ENCODE measurements around the gene UMODL1. TPM values are rescaled to one million over a fixed set of nuclear protein-coding genes. Genes with fewer than 3 reads are reported as not detected.

UMODL1 gene
- total RNA-seq, 1 donor from 2014 or later, result not detected

- H3K4me2 ChIP-seq, result no peak overlapping the region
- no peaks in the 10 kb centered on the region for H3K9me3 ChIP-seq (ENCODE audit: low read depth)
- Mint-ChIP-seq H3K27ac (peak overlapping the region; percentile 17), H3K4me1 (peaks cover 14% of the 10 kb centered on the region), H3K4me3 (no peak overlapping the region), H3K9me3 (no peaks in the 10 kb centered on the region), H3K27me3 (ENCODE audit: insufficient read depth, low read depth) (peaks cover 7% of the 10 kb centered on the region), H3K36me3 (no peaks in the 10 kb centered on the region)
- TF ChIP-seq EZH2 (IDR thresholded peaks at IDR 0.05) (no peak), EZH2phosphoT487 (IDR thresholded peaks at IDR 0.05) (no peak)
- TF ChIP-seq, protein P1, sequence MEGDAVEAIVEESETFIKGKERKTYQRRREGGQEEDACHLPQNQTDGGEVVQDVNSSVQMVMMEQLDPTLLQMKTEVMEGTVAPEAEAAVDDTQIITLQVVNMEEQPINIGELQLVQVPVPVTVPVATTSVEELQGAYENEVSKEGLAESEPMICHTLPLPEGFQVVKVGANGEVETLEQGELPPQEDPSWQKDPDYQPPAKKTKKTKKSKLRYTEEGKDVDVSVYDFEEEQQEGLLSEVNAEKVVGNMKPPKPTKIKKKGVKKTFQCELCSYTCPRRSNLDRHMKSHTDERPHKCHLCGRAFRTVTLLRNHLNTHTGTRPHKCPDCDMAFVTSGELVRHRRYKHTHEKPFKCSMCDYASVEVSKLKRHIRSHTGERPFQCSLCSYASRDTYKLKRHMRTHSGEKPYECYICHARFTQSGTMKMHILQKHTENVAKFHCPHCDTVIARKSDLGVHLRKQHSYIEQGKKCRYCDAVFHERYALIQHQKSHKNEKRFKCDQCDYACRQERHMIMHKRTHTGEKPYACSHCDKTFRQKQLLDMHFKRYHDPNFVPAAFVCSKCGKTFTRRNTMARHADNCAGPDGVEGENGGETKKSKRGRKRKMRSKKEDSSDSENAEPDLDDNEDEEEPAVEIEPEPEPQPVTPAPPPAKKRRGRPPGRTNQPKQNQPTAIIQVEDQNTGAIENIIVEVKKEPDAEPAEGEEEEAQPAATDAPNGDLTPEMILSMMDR (IDR thresholded peaks at IDR 0.05), result no peak
- H4K20me1 ChIP-seq (ENCODE audit: low read depth), result no peaks in the 10 kb centered on the region
- H3K9ac ChIP-seq, result no peak overlapping the region
- H3K27me3 ChIP-seq, result no peaks in the 10 kb centered on the region
- DNase-seq (ENCODE audit: low spot score), result no peak
- no peak overlapping the region for H3K4me3 ChIP-seq
- H3K27ac ChIP-seq, result no peak overlapping the region
- no peaks in the 10 kb centered on the region for H3K4me1 ChIP-seq
- H3K79me2 ChIP-seq (ENCODE audit: low read depth), result no peaks in the 10 kb centered on the region
- H3K36me3 ChIP-seq, result no peaks in the 10 kb centered on the region
- no peak overlapping the region for H2AFZ ChIP-seq (replicated peaks)
- H3F3A ChIP-seq (ENCODE audit: low read depth), result no peaks in the 10 kb centered on the region
These were observed 31.4 kb downstream of the UMODL1 start for GRCh38 chr21:42102526-42102925.

GRCh38 chr21:42102991-42103390 is 31.9 kb downstream of the UMODL1 start:
- H3K4me3 Mint-ChIP-seq, result no peak overlapping the region
- Histone ChIP-seq H3K79me2 (ENCODE audit: low read depth) (no peaks in the 10 kb centered on the region), H3K4me1 (no peaks in the 10 kb centered on the region), H3K36me3 (no peaks in the 10 kb centered on the region), H3K9me3 (ENCODE audit: low read depth) (no peaks in the 10 kb centered on the region), H3K27ac (no peak overlapping the region), H2AFZ (replicated peaks) (no peak overlapping the region), H4K20me1 (ENCODE audit: low read depth) (no peaks in the 10 kb centered on the region), H3K27me3 (no peaks in the 10 kb centered on the region), H3F3A (ENCODE audit: low read depth) (no peaks in the 10 kb centered on the region), H3K4me3 (no peak overlapping the region), H3K9ac (no peak overlapping the region), H3K4me2 (no peak overlapping the region)
- peaks cover 10% of the 10 kb centered on the region for H3K4me1 Mint-ChIP-seq
- H3K27ac Mint-ChIP-seq, result no peak overlapping the region
- no peaks in the 10 kb centered on the region for H3K9me3 Mint-ChIP-seq
- DNase-seq (ENCODE audit: low spot score), result no peak
- H3K36me3 Mint-ChIP-seq, result no peaks in the 10 kb centered on the region
- TF ChIP-seq EZH2 (IDR thresholded peaks at IDR 0.05), result no peak
- TF ChIP-seq, protein P1 (IDR thresholded peaks at IDR 0.05), result no peak
- no peak for TF ChIP-seq EZH2phosphoT487 (IDR thresholded peaks at IDR 0.05)
- H3K27me3 Mint-ChIP-seq (ENCODE audit: insufficient read depth, low read depth), result peaks cover 7% of the 10 kb centered on the region

DNA sequence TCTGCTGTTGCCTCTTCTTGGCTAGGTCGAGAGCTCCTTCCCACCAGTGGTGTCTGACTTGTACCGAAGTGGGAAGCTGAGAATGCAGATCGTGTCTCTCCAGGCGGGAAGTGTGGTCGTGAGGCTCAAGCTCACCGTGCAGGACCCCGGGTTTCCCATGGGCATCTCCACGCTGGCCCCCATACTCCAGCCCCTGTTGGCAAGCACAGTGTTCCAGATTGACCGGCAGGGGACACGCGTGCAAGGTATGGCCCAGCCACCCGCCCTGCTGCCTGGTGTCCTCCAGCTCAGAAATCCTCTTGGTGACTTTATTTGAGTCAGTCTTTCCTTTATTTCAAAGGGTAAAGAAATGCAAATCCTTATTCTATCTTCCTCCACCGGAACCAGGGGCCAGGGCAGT is 32.7 kb downstream of the UMODL1 start:
- Histone ChIP-seq H3K27me3 (no peaks in the 10 kb centered on the region), H3K9ac (no peak overlapping the region), H3F3A (ENCODE audit: low read depth) (no peaks in the 10 kb centered on the region), H4K20me1 (ENCODE audit: low read depth) (no peaks in the 10 kb centered on the region), H3K4me2 (no peak overlapping the region), H3K79me2 (ENCODE audit: low read depth) (no peaks in the 10 kb centered on the region), H3K4me1 (no peaks in the 10 kb centered on the region), H3K4me3 (no peak overlapping the region), H3K27ac (no peak overlapping the region), H2AFZ (replicated peaks) (no peak overlapping the region), H3K9me3 (ENCODE audit: low read depth) (no peaks in the 10 kb centered on the region), H3K36me3 (no peaks in the 10 kb centered on the region)
- TF ChIP-seq, protein P1 (IDR thresholded peaks at IDR 0.05), result no peak
- TF ChIP-seq EZH2phosphoT487 (IDR thresholded peaks at IDR 0.05) (no peak), EZH2 (IDR thresholded peaks at IDR 0.05) (no peak)
- Mint-ChIP-seq H3K36me3 (no peaks in the 10 kb centered on the region), H3K4me1 (peaks cover 7% of the 10 kb centered on the region), H3K27me3 (ENCODE audit: insufficient read depth, low read depth) (peaks cover 5% of the 10 kb centered on the region), H3K9me3 (no peaks in the 10 kb centered on the region), H3K4me3 (no peak overlapping the region), H3K27ac (peak overlapping the region; percentile 78)
- DNase-seq (ENCODE audit: low spot score), result no peak
